H1 (cell line): ENCODE measurements around the gene FGF14. TPM values are rescaled to one million over a fixed set of nuclear protein-coding genes. Genes with fewer than 3 reads are reported as not detected.

Experiments used
- CHD1 ChIP-seq: IDR thresholded peaks from 2 replicates; pipeline ENCODE4 v1.6.1; 2012; ENCODE audit warnings: low read depth, low read length, improper control_type of control experiment
- CTCF ChIP-seq, 3 experiments: IDR thresholded peaks; 1 replicate in 2 of 3; 2 replicates in 1 of 3; pipeline versions ENCODE4 v1.5.1 to v1.6.1; 2011; ENCODE audit warnings: low read length in 3 of 3, mild to moderate bottlenecking in 3 of 3, inconsistent platforms in 2 of 3, low read depth in 1 of 3, moderate library complexity in 1 of 3; ENCODE audit not compliant: insufficient read depth in 1 of 3; ENCODE audit errors: control extremely low read depth in 1 of 3
- RAD21 ChIP-seq, 2 experiments: IDR thresholded peaks in 1 of 2; conservative IDR thresholded peaks in 1 of 2; 2 replicates each; pipeline ENCODE4 v1.6.1; 2011; ENCODE audit warnings: low read depth in 2 of 2, low read length in 2 of 2, improper control_type of control experiment in 1 of 2, inconsistent platforms in 1 of 2, mild to moderate bottlenecking in 1 of 2, moderate library complexity in 1 of 2
- RXRA ChIP-seq: IDR thresholded peaks from 2 replicates; pipeline ENCODE4 v1.6.1; 2011; ENCODE audit warnings: low read depth, mild to moderate bottlenecking, low read length, moderate library complexity; ENCODE audit not compliant: insufficient read depth
- SP1 ChIP-seq: IDR thresholded peaks from 2 replicates; pipeline ENCODE4 v1.6.1; 2011; ENCODE audit warnings: low read depth, low read length
- polyA plus RNA-seq, 7 experiments: library from polyadenylated mRNA; depleted of rRNA in 3 of 7; stranded (reverse) in 5 of 7; unstranded in 2 of 7; fragments of >200 nt in 5 of 7; fragments of 200-250 nt in 2 of 7; gene quantifications; 1 replicate in 5 of 7; 2 replicates in 1 of 7; 4 replicates in 1 of 7; pipeline versions ENCODE4 v1.2.1 to v1.2.3, GENCODE V29; 2011 to 2013; ENCODE audit warnings: missing spikeins in 2 of 7, mixed read lengths in 2 of 7
- total RNA-seq: library from RNA; stranded (reverse); fragmentation: NEBNext Ultra II Directional; extraction: Animal tissue kit (Norgen Biotek cat#: 25700); gene quantifications from 2 replicates; pipeline ENCODE4 v1.2.1, GENCODE V29; 2021

Gene FGF14
- total and polyA plus RNA-seq, 2 of the 8 experiments (the other 6 are each of a cell fraction or from before 2014, with no cell fraction given): 0.05 to 0.58 TPM

- TF ChIP-seq RAD21 (IDR thresholded peaks at IDR 0.05 in 1 of 2, conservative IDR thresholded peaks at IDR 0.05 in 1 of 2; ENCODE audit: low read depth in 2 of 2, low read length in 2 of 2) (no peak), CTCF (IDR thresholded peaks at IDR 0.05; ENCODE audit: control extremely low read depth in 1 of 3, insufficient read depth in 1 of 3, low read depth in 1 of 3, low read length in 3 of 3) (no peak), RXRA (no peak), CHD1 (no peak), SP1 (no peak)
Measured at GRCh38 chr13:102017248-102017647, 384.6 kb downstream of the FGF14 start (continued).
